Liver (tissue), 9 donors: Measurements from ENCODE around the gene MAT2A. TPM values are rescaled to one million over a fixed set of nuclear protein-coding genes. Genes with fewer than 3 reads are reported as not detected.

Source experiments
- DNase-seq: peaks from one replicate; pipeline ENCODE4 v3.0.0-alpha.2; 2017; ENCODE audit warnings: low spot score
- H3K27ac ChIP-seq, 2 donors: one replicate each; pipeline ENCODE4 v1.7.0; 2013; ENCODE audit warnings: inconsistent platforms in 2 of 2, low read length in 2 of 2, control low read depth in 1 of 2, low read depth in 1 of 2, mild to moderate bottlenecking in 1 of 2
- H3K27me3 ChIP-seq, 4 donors: one replicate each; pipeline versions ENCODE4 v1.6.1 to v1.7.0; 2013; ENCODE audit warnings: low read length in 3 of 4, inconsistent platforms in 1 of 4, mild to moderate bottlenecking in 1 of 4, moderate library complexity in 1 of 4; ENCODE audit not compliant: control insufficient read depth in 4 of 4, insufficient read depth in 4 of 4
- H3K36me3 ChIP-seq, 4 donors: one replicate each; pipeline versions ENCODE4 v1.6.1 to v1.7.0; 2013; ENCODE audit warnings: low read length in 3 of 4, mild to moderate bottlenecking in 3 of 4, low read depth in 1 of 4, moderate library complexity in 1 of 4; ENCODE audit not compliant: control insufficient read depth in 4 of 4, insufficient read depth in 3 of 4
- H3K4me1 ChIP-seq, 4 donors: one replicate each; pipeline versions ENCODE4 v1.6.1 to v1.7.0; 2013; ENCODE audit warnings: low read length in 3 of 4, mild to moderate bottlenecking in 3 of 4, moderate library complexity in 1 of 4; ENCODE audit not compliant: control insufficient read depth in 4 of 4, insufficient read depth in 4 of 4
- H3K4me3 ChIP-seq, 3 donors: one replicate each; pipeline versions ENCODE4 v1.6.1 to v1.7.0; 2013; ENCODE audit warnings: low read length in 3 of 3, control low read depth in 1 of 3, low read depth in 1 of 3, mild to moderate bottlenecking in 1 of 3
- H3K9ac ChIP-seq, 2 donors: one replicate each; pipeline ENCODE4 v1.7.0; 2013; ENCODE audit warnings: low read length in 2 of 2, mild to moderate bottlenecking in 2 of 2, moderate library complexity in 2 of 2, control low read depth in 1 of 2, low read depth in 1 of 2
- H3K9me3 ChIP-seq, 4 donors: one replicate each; pipeline versions ENCODE4 v1.6.1 to v1.7.0; 2013; ENCODE audit warnings: low read length in 3 of 4; ENCODE audit not compliant: control insufficient read depth in 4 of 4
- ATF3 ChIP-seq: IDR thresholded peaks from 2 replicates; pipeline ENCODE4 v1.6.1; 2016; ENCODE audit warnings: antibody characterized with exemption
- CTCF ChIP-seq: fragments of 150-350 bp; IDR thresholded peaks from 2 replicates; pipeline ENCODE4 v1.5.1; 2017; ENCODE audit warnings: improper control_type of control experiment, low read depth, low read length; ENCODE audit not compliant: missing input control
- FOXA2 ChIP-seq: IDR thresholded peaks from 2 replicates; pipeline ENCODE4 v1.6.1; 2016; ENCODE audit warnings: antibody characterized with exemption
- GABPA ChIP-seq, 2 donors: IDR thresholded peaks in 1 of 2; conservative IDR thresholded peaks in 1 of 2; 2 replicates each; pipeline ENCODE4 v1.6.1; 2016; ENCODE audit warnings: antibody characterized with exemption in 2 of 2, mild to moderate bottlenecking in 1 of 2, moderate library complexity in 1 of 2
- HNF4A ChIP-seq, 2 donors: conservative IDR thresholded peaks; 2 replicates each; pipeline ENCODE4 v1.6.1; 2016; ENCODE audit warnings: antibody characterized with exemption in 2 of 2, mild to moderate bottlenecking in 2 of 2
- HNF4G ChIP-seq: IDR thresholded peaks from 2 replicates; pipeline ENCODE4 v1.6.1; 2016; ENCODE audit warnings: antibody characterized with exemption
- JUND ChIP-seq, 2 donors: IDR thresholded peaks; 2 replicates each; pipeline ENCODE4 v1.6.1; 2016; ENCODE audit warnings: antibody characterized with exemption in 2 of 2
- MAX ChIP-seq: IDR thresholded peaks from 2 replicates; pipeline ENCODE4 v1.6.1; 2016; ENCODE audit warnings: antibody characterized with exemption
- NR2F2 ChIP-seq: IDR thresholded peaks from 2 replicates; pipeline ENCODE4 v1.6.1; 2016; ENCODE audit warnings: antibody characterized with exemption
- RAD21 ChIP-seq, 2 donors: IDR thresholded peaks; 2 replicates each; pipeline ENCODE4 v1.6.1; 2016; ENCODE audit warnings: antibody characterized with exemption in 2 of 2, mild to moderate bottlenecking in 2 of 2
- REST ChIP-seq: IDR thresholded peaks from 2 replicates; pipeline ENCODE4 v1.6.1; 2016; ENCODE audit warnings: antibody characterized with exemption, mild to moderate bottlenecking
- RXRA ChIP-seq, 2 donors: IDR thresholded peaks; 2 replicates each; pipeline ENCODE4 v1.6.1; 2017 to 2018; ENCODE audit warnings: antibody characterized with exemption in 2 of 2, mild to moderate bottlenecking in 1 of 2
- SP1 ChIP-seq: IDR thresholded peaks from 2 replicates; pipeline ENCODE4 v1.6.1; 2018; ENCODE audit warnings: antibody characterized with exemption, mild to moderate bottlenecking
- TAF1 ChIP-seq: conservative IDR thresholded peaks from 2 replicates; pipeline ENCODE4 v1.6.1; 2016; ENCODE audit warnings: antibody characterized with exemption, mild to moderate bottlenecking
- WGBS: extraction: QIAGEN DNeasy Blood & Tissue Kit; methylation state at CpG from one replicate; pipeline ENCODE4 v1.1.7; 2013; 5-methylcytosine and 5-hydroxymethylcytosine counted together
- polyA plus RNA-seq, 2 donors: library from polyadenylated mRNA; stranded (reverse) in 1 of 2; unstranded in 1 of 2; fragments of 200-250 nt in 1 of 2; fragments of >200 nt in 1 of 2; fragmentation: Nextera tagmentation in 1 of 2; extraction: Ambion mirVana in 1 of 2; gene quantifications; one replicate each; pipeline versions ENCODE4 v1.2.1 to v1.2.3, GENCODE V29; 2013 to 2015
- total RNA-seq, 2 donors: library from RNA; depleted of rRNA; stranded (reverse); fragments of >200 nt; gene quantifications; one replicate each; pipeline ENCODE4 v1.2.3, GENCODE V29; 2014
- donor health status: healthy.
- donor health status: healthy.
- donor health status: healthy.
- donor health status: healthy.
- donor health status: healthy.

MAT2A gene
- total and polyA plus RNA-seq, 4 donors, result 48.3 to 104 (median 79.9) TPM

- 80% methylated on average over 8 of the region's 8 CpGs for WGBS
- Histone ChIP-seq H3K4me1 (peaks cover 5 to 20% (median 13%) of the 10 kb centered on the region in 4 donors), H3K4me3 (no peak overlapping the region), H3K9ac (no peak overlapping the region), H3K27ac (no peak overlapping the region), H3K27me3 (no peaks in the 10 kb centered on the region), H3K9me3 (no peaks in the 10 kb centered on the region), H3K36me3 (no peaks in the 10 kb centered on the region)
- no peak for DNase-seq
- TF ChIP-seq REST (no peak), SP1 (no peak), TAF1 (no peak), ATF3 (no peak), GABPA (IDR thresholded peaks at IDR 0.05 in 1 of 2, conservative IDR thresholded peaks at IDR 0.05 in 1 of 2) (no peak), HNF4G (no peak), RAD21 (IDR thresholded peaks at IDR 0.05) (no peak), NR2F2 (no peak)
Observed at GRCh38 chr2:85575739-85576138, 36.8 kb downstream of the MAT2A start.

- Histone ChIP-seq H3K4me3 (peak overlapping the region in 2 of 3 donors; percentile 70 to 89), H3K9ac (peak overlapping the region in 1 of 2 donors; percentile 92), H3K27ac (peak overlapping the region; percentile 87 to 91), H3K9me3 (no peaks in the 10 kb centered on the region), H3K4me1 (peaks cover 5 to 22% (median 13%) of the 10 kb centered on the region in 4 donors), H3K27me3 (no peaks in the 10 kb centered on the region), H3K36me3 (peaks cover 0 to 5% (median 2%) of the 10 kb centered on the region in 4 donors)
- TF ChIP-seq MAX (no peak), RAD21 (IDR thresholded peaks at IDR 0.05) (no peak), HNF4A (conservative IDR thresholded peaks at IDR 0.05) (no peak), FOXA2 (no peak), CTCF (no peak), JUND (IDR thresholded peaks at IDR 0.05) (no peak), SP1 (no peak), RXRA (IDR thresholded peaks at IDR 0.05) (no peak), NR2F2 (no peak)
- DNase-seq, result no peak
- 59% methylated on average over 3 of the region's 3 CpGs for WGBS
Observed at GRCh38 chr2:85577063-85577385, 38.1 kb downstream of the MAT2A start.
